ENCODE measurements around the gene KRTDAP. TPM values are rescaled to one million over a fixed set of nuclear protein-coding genes. Genes with fewer than 3 reads are reported as not detected.

KRTDAP gene
- total RNA-seq, 1 experiment from 2014 or later, result 1.7 TPM

DNA sequence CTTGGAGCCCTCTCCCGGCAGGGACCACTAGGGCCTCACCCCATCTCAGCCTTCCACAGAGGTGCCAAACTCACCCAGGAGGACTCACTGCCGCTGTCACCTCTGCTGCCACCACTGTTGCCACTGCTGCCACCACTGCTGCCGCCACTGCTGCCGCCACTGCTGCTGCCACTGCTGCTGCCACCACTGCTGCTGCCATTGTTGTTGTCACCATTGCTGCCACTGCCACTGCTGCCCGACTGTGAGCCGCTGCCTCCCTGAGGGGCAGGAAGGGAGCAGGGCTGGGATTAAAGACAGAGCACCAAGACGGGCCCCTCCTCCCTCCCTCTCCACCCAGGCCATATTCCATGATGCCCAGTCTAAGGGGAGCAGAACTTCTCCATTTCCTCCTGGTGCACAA is 21.1 kb upstream of the KRTDAP start (continued):
- TF ChIP-seq, protein P1, sequence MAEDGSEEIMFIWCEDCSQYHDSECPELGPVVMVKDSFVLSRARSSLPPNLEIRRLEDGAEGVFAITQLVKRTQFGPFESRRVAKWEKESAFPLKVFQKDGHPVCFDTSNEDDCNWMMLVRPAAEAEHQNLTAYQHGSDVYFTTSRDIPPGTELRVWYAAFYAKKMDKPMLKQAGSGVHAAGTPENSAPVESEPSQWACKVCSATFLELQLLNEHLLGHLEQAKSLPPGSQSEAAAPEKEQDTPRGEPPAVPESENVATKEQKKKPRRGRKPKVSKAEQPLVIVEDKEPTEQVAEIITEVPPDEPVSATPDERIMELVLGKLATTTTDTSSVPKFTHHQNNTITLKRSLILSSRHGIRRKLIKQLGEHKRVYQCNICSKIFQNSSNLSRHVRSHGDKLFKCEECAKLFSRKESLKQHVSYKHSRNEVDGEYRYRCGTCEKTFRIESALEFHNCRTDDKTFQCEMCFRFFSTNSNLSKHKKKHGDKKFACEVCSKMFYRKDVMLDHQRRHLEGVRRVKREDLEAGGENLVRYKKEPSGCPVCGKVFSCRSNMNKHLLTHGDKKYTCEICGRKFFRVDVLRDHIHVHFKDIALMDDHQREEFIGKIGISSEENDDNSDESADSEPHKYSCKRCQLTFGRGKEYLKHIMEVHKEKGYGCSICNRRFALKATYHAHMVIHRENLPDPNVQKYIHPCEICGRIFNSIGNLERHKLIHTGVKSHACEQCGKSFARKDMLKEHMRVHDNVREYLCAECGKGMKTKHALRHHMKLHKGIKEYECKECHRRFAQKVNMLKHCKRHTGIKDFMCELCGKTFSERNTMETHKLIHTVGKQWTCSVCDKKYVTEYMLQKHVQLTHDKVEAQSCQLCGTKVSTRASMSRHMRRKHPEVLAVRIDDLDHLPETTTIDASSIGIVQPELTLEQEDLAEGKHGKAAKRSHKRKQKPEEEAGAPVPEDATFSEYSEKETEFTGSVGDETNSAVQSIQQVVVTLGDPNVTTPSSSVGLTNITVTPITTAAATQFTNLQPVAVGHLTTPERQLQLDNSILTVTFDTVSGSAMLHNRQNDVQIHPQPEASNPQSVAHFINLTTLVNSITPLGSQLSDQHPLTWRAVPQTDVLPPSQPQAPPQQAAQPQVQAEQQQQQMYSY (CRISPR knock-in tag; IDR thresholded peaks at IDR 0.05), result no peak
- TF ChIP-seq, protein P2, sequence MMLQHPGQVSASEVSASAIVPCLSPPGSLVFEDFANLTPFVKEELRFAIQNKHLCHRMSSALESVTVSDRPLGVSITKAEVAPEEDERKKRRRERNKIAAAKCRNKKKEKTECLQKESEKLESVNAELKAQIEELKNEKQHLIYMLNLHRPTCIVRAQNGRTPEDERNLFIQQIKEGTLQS (CRISPR knock-in tag; conservative IDR thresholded peaks at IDR 0.05), result no peak
- TF ChIP-seq, protein P3, sequence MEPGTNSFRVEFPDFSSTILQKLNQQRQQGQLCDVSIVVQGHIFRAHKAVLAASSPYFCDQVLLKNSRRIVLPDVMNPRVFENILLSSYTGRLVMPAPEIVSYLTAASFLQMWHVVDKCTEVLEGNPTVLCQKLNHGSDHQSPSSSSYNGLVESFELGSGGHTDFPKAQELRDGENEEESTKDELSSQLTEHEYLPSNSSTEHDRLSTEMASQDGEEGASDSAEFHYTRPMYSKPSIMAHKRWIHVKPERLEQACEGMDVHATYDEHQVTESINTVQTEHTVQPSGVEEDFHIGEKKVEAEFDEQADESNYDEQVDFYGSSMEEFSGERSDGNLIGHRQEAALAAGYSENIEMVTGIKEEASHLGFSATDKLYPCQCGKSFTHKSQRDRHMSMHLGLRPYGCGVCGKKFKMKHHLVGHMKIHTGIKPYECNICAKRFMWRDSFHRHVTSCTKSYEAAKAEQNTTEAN (CRISPR knock-in tag; IDR thresholded peaks at IDR 0.05), result no peak
- TF ChIP-seq GABPB1 (CRISPR knock-in tag; IDR thresholded peaks at IDR 0.05) (no peak), NFE2L1 (CRISPR knock-in tag; IDR thresholded peaks at IDR 0.05) (no peak), NR1H2 (CRISPR knock-in tag; IDR thresholded peaks at IDR 0.05) (no peak), EMX1 (CRISPR knock-in tag; IDR thresholded peaks at IDR 0.05) (no peak), FOXP1 (CRISPR knock-in tag; IDR thresholded peaks at IDR 0.05; ENCODE audit: borderline replicate concordance) (no peak), OVOL2 (CRISPR knock-in tag; IDR thresholded peaks at IDR 0.05; ENCODE audit: borderline replicate concordance) (no peak), TEAD4 (CRISPR knock-in tag; IDR thresholded peaks at IDR 0.05) (no peak), ESRRA (CRISPR knock-in tag; IDR thresholded peaks at IDR 0.05; ENCODE audit: borderline replicate concordance) (no peak)
- TF ChIP-seq, protein P4, sequence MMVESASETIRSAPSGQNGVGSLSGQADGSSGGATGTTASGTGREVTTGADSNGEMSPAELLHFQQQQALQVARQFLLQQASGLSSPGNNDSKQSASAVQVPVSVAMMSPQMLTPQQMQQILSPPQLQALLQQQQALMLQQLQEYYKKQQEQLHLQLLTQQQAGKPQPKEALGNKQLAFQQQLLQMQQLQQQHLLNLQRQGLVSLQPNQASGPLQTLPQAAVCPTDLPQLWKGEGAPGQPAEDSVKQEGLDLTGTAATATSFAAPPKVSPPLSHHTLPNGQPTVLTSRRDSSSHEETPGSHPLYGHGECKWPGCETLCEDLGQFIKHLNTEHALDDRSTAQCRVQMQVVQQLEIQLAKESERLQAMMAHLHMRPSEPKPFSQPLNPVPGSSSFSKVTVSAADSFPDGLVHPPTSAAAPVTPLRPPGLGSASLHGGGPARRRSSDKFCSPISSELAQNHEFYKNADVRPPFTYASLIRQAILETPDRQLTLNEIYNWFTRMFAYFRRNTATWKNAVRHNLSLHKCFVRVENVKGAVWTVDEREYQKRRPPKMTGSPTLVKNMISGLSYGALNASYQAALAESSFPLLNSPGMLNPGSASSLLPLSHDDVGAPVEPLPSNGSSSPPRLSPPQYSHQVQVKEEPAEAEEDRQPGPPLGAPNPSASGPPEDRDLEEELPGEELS (CRISPR knock-in tag; IDR thresholded peaks at IDR 0.05), result no peak
- TF ChIP-seq, protein P5, sequence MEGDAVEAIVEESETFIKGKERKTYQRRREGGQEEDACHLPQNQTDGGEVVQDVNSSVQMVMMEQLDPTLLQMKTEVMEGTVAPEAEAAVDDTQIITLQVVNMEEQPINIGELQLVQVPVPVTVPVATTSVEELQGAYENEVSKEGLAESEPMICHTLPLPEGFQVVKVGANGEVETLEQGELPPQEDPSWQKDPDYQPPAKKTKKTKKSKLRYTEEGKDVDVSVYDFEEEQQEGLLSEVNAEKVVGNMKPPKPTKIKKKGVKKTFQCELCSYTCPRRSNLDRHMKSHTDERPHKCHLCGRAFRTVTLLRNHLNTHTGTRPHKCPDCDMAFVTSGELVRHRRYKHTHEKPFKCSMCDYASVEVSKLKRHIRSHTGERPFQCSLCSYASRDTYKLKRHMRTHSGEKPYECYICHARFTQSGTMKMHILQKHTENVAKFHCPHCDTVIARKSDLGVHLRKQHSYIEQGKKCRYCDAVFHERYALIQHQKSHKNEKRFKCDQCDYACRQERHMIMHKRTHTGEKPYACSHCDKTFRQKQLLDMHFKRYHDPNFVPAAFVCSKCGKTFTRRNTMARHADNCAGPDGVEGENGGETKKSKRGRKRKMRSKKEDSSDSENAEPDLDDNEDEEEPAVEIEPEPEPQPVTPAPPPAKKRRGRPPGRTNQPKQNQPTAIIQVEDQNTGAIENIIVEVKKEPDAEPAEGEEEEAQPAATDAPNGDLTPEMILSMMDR (IDR thresholded peaks at IDR 0.05), result no peak
- TF ChIP-seq, protein P6, sequence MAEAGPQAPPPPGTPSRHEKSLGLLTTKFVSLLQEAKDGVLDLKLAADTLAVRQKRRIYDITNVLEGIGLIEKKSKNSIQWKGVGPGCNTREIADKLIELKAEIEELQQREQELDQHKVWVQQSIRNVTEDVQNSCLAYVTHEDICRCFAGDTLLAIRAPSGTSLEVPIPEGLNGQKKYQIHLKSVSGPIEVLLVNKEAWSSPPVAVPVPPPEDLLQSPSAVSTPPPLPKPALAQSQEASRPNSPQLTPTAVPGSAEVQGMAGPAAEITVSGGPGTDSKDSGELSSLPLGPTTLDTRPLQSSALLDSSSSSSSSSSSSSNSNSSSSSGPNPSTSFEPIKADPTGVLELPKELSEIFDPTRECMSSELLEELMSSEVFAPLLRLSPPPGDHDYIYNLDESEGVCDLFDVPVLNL (CRISPR knock-in tag; IDR thresholded peaks at IDR 0.05; ENCODE audit: borderline replicate concordance, low read depth), result no peak
- TF ChIP-seq, protein P7, sequence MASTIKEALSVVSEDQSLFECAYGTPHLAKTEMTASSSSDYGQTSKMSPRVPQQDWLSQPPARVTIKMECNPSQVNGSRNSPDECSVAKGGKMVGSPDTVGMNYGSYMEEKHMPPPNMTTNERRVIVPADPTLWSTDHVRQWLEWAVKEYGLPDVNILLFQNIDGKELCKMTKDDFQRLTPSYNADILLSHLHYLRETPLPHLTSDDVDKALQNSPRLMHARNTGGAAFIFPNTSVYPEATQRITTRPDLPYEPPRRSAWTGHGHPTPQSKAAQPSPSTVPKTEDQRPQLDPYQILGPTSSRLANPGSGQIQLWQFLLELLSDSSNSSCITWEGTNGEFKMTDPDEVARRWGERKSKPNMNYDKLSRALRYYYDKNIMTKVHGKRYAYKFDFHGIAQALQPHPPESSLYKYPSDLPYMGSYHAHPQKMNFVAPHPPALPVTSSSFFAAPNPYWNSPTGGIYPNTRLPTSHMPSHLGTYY (CRISPR knock-in tag; IDR thresholded peaks at IDR 0.05), result no peak
- TF ChIP-seq, protein P8, sequence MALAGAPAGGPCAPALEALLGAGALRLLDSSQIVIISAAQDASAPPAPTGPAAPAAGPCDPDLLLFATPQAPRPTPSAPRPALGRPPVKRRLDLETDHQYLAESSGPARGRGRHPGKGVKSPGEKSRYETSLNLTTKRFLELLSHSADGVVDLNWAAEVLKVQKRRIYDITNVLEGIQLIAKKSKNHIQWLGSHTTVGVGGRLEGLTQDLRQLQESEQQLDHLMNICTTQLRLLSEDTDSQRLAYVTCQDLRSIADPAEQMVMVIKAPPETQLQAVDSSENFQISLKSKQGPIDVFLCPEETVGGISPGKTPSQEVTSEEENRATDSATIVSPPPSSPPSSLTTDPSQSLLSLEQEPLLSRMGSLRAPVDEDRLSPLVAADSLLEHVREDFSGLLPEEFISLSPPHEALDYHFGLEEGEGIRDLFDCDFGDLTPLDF (CRISPR knock-in tag; IDR thresholded peaks at IDR 0.05), result no peak
